ENCODE measurements around the gene SLC14A1.

Gene SLC14A1

DNA sequence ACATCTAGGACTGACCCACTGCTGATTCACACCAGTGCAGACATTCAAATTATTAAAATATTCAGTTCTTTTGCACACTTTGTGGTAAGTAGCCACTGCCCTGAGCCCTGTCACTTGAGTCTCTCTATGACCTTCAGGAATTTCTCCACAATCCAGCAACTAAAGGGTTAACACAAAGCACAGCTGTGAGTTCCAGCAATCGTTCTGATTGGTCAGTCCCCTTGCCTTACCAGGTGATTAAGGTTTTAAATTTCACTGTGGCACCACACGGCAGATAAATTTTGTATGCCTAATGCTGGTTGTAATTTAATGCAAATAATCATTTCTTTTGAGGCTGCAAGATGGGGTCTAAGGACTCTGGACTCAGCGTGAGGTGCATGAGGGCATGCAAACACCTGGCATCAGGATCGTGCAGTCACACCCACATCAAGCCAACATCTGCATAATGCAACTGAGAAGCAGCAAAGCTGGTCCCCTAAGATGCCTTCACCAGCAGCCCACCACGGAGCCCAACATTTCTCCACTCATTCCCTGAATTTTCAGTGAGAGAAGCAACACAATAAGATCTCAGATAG, 36.6 kb downstream of the SLC14A1 start:
- DNase-seq: no peak

DNA sequence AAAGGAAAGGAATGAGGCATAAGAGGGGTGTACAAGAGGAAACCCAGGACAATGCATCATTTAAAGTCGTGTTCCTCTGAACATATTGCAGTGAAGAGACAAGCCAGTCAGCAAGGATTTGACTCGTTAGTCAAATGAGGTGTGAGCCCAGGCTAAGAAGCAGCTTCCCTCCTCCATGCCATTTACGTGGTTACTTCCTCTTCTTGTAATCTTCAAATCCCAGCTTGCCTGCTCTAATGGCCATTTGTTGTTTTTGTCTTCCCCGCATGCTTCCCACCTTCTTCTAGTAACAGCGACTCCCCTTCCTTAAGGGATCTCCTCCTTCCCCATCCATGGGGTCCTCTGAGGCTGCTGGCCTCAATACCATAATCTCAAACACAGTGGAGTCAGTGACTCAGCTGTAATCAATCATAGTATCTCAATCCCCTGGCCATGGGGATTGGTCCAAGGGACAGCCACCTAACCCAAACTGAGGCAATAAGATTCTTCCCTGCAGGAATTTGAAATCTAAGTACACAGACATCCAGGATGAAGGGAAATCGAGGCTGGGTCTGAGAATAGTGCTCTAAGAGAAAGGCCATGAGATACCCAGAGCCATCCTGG, 37.6 kb downstream of the SLC14A1 start:
- no peak for DNase-seq

DNA sequence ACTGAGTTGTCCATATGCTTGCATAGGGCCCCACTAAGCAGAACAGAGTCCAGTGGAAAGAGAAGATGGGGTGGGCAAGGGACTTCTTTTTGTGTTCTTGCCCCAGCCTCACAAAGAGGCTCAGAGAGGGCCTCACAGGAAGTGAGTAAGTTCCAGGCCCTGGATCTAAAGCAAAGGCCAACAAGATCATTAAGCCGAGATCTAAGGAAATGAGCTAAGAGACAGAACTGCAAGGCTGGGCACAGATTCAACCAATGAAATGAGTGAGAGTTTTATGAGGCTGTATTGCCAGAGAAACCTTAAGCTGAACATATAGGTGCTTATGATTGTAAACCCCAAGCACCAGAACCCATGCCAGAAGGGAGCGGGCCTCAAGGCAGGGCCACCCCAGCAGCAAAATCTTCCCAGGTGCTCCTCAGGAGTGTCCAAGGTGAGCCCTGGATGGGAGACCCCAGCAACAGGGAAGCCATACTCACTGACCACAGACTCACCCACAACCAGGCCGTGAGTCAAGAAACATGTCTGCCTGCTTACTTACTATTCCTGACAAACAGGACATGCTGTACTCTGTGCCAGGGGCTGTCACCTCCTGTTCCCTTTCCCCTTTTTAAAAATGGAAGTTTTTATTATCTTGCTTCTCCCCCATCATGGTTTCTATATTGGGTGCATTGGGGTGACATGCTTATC, 40.2 kb downstream of the SLC14A1 start:
- DNase-seq: peak; percentile 61

DNA sequence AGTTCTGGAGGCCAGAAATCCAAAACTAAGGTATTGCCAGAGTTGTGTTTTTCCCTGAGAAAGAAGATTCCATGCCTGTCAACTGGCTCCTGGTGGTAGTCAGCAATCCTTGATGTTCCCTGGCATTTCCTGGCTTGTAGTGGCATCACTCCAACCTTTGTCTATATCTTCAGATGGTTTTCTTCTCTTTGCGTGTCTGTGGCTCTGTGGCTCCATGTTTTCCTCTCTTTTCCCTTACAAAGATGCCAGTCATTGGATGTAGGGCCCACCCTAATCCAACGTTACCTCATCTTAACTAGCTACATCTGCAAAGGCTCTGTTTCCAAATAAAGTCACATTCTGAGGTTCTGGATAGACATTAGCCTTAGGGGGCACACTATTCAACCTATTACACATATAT, 41.8 kb downstream of the SLC14A1 start:
- no peak for DNase-seq

DNA sequence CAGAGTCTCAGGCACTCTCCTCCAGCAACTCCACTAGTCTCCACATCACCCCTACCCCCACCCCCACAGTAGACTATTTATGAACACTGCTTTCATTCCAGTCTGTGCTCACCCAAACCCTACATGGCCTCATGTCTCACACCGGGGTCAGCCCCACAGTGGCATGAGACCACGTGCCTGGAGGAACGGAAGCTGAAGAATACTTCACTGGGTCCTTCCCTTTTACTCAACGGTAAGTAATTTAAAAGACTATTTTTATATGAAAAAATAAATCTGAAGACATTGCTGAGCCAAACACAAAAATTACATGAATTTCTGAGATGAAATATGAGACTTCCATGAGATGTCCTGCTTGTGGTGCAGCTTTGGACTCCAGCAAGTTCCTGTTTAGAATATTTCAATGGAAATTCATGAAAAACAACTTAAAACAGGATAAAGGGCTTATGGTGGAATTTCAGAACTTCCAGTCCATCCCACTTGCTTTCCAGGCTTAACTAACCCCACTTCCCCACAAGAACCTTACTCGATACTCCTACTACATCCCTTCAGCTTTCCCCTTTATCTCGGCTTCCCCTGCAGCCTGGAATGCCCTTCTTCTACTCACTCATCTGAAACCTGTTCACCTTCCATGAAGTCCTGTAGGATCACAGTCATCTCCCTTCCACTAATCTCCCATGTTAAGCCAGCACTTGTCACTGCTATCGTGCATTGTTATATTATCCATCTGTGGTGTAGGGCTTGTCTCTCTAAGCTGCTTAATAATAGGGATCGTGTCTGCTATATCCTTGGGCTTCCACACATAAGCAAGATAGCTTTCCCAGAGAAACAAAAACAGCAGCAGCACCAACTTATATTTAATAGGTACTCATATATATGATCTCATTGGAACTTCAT, 47.9 kb downstream of the SLC14A1 start:
- DNase-seq: no peak

DNA sequence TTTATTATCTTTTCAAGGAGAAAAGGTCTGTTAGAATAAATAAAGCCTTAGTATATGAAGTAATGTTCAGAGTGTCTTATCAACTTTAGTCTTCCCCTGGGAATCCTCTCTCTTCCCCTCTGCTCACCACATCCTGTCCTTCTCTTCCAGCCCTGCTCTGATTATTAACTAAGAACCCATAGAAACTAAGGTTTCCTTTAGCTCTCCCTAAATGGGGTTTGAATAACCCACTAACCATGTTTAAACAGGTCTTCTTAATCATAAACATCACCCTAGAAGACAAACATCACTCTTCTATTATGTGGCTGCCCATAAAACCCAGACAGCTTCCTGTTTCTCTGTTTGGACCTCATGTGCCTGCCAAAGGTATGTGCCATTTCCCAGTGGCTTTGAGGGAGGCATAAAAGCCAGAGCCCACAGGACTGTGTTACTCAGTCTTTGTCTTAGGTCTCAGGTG, 50.1 kb downstream of the SLC14A1 start:
- peak; percentile 33 for DNase-seq

DNA sequence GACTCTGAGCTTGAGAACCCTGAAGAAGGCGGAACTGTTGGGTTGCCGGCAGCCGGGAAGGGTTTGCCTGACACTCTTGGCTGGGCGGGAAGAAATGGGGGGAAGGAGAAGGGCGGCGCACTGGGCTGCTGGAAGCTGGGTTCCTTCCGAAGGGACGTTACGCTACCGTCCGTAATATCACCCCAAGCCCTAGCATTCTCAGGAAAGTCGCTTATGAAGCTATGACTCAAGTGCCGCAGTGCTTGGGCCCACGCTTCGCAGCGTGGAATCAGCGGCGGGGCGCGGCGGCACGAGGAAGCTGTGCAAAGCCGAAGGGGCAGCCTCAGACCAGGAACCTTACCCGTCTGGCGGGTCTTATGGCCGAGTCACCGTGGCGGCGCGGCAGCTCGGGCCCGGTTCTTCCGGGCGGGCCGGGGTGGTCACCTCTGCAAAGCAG, 51.3 kb downstream of the SLC14A1 start:
- peak; percentile 51 for DNase-seq

DNA sequence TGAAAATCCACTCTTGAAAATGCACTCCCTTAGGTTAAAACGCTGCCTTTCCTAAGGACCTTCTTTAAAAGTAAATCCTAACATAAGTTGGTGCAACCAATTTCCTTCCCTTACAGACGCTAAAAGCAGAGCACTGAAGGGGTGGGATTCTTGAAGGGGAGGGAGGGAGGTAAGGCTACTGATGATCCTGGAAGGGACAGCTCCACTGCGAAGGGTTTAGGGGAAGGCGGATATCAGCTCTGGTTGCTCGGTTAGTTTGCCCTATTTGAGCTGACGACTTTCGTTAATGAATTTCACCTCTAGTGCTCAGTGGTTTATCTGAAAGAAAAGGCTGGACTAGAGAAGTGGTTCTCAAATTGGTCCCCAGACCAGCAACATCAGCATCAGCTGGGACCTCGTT, 51.8 kb downstream of the SLC14A1 start:
- no peak for DNase-seq

DNA sequence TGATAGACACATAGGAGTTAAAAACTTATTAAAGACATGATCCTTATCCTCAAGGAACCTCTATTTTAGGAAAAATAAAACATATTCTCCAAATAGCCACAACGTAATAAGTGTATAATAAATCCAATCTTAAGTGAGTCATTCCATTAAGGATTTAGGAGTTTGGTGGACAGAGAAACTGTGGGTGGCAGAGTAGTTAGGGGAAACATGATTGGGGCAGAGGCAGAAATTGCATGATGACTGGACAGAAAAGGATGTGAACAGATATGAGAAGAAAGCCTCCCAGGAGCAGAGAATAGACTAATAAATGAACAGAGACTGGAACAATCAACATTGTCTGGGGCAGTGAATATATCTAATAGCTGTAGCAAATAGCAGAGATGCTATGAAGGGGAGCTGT, 53.4 kb downstream of the SLC14A1 start:
- DNase-seq: peak; percentile 73

DNA sequence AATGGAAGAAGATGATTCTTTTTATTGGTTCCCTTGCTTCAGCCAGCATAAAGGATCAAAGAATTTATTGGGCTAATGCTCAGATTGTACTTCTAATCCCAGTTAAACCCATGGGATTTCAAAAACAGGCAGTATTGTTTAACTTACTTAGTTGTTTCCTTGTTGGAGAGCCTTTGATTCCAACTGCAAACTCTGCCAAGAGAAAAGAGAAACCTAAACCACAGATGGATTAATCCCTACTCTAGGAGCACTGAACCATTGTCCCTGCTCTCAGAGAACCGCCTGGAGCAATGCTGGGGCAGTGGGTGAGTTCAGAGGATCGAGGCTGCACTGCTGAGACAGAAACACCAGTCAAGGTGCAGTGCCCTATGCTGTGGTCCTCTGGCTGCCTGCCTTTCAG, 56.6 kb downstream of the SLC14A1 start:
- DNase-seq: no peak

DNA sequence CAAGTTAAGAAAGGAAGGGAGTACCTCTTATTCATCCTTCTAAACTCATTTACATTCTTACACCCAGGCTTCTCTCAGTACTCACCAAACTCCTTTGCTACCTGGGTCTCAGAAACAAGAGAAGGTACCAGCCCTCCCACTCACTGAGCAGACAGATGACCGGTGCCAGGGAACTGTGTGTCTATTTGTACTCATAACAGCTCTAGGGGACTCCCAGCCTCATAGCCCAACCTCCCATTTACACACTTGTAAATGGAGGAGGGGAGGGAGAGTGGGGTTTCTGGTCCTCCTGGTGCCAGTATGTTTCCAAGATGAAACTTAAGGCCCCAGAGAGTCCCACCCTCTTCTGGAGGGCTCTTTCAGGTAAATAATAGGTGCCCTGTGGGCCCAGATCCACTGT, 58.7 kb downstream of the SLC14A1 start:
- DNase-seq: no peak

DNA sequence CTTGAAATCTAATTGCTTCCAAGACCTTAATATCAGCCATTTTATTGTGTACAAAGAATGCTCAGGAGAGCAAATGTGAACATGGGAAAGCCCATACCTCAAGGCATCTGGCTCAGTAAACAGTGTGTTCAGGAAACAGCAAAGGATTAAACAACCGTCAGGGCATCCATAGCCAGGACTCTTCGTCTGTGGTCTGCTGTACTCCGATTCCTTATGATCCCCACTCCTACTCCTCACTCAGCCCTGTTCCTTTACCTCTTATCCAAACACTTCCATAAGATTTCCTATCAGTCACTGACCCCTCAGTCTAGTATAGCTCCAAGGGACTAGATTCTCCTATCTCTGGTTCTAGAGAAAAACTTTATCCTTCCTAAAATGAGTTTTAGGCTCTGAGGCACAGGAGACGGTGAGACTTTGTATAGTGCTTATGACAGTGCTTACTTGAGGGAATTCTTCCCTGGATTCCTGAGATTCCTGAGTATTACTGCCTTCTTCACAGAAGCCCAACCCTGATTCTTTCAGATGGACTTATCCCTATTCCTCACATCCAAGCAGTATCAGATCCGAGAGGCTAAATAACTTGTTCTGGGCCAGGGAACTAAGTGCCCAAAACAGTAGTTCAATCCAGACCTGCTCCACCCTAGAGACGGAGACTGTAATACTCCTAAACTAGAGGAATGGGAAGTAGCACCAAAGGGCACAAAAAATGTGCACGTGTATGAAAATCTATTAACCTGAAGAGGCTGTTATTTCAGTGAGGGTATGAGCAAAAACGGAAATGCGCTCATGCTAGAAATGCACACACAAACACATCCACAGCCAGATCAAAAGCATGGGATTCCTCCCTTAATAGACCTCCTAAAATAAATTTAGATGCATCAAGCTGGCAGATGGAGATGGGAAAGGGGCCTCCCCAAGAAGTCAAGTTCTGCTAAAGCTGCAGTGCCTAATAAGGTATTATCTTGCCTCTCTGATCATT, 59.4 kb downstream of the SLC14A1 start:
- peak; percentile 64 for DNase-seq

DNA sequence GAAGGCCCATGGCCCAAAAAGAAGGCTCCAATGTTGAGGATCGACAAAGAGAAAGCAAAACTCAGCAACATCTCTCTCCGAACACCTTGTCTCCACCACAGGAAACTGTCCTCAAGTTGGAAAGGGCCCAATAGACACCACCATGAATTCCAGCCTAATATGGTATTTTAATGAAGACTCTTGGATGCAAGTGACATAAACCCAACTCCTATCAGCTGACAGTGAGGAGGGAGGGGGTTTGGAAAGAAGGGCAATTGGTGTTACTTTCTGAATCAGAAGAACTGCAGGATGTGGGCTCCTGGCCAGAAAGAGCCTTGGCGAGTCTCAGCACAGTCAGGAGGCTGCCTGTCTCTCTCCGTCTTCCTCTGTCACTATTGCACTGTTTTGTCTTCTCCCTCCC, 61.2 kb downstream of the SLC14A1 start:
- no peak for DNase-seq

DNA sequence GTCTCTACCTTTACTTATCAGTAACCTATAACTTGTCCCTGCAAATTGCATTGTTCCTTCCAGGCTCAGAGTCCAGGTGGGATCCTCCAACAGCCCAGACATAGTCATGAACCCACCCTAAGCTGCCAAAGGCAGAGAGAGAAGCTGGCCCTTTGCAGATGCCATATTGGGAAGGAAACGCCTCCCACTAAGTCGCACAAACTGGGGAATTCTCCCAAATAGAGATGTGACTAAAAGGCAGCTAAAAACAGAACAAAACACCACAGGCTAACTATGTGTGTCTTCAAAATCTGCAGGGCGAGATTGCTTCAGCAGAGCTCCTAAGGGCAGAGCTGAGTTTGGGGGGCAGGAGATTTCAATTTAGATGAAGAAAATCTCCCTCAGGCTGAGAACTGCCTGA, 63.0 kb downstream of the SLC14A1 start:
- DNase-seq: no peak

DNA sequence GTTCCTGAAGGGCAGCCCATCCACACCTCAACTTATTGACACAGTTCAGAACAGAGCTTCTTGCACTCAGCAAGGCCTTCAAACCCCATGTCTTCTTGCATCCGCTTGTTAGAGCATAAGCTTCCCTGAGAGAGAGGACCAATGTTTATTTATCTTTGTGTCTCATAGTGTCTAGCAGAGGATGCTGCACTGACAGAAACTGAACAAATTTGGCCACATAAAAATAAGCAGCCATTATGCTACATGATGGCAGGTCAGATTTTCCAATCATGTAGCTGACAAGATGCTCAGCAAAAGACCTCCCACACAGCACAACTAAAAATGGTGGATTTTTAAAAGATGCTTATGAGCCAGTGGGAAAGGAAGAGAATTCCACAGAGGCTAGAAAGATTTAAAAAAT, 63.4 kb downstream of the SLC14A1 start:
- no peak for DNase-seq

DNA sequence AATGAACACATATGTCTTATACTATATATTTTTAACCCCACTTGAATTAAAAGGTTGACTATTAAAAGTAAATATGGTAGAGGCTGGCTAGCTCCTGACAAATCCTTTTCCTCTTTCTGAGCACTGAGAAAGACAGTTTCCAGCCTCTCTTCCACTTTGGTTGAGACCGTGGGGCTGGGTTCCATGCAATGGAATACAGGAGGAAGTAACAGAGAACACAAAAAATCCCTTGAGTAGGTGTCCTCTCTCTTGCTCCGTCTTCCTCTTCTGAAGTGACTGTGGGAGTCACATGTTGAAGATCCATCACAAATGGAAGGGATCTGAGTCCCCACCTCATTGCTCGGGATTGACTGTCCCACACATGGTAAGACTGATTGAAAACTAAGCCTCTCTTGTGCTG, 64.9 kb downstream of the SLC14A1 start:
- DNase-seq: no peak

DNA sequence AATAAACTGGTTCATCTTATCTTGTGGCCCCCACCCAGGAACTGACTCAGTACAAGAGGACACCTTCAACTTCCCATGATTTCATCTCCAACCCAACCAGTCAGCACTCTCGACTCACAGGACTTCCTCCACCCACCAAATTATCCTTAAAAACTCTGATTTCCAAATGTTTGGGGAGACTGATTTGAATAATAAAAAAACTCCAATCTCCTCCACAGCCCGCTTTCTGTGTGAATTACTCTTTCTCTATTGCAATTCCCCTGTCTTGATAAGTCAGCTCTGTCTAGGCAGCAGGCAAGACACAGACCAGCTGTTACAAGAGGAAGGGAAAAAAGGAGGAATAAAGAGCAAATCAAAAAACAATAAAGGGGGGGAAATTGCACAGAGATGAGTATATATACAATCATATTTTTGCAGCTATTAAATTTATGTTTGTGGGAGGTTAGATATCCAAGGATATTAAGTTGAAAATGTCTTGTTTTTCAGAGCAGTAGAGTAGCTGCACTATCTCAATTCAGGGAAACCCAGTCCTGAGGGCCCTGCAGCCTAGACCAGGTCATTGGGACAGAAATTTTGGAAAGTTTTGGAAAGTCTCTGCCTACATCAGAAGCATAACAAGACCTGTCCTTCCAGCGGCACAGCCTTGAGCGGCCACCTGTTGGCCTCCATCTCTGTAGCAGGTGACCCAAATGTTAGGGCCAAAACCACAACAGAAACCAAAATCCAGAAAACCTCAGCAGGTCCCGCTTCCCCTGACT, 68.7 kb downstream of the SLC14A1 start:
- DNase-seq: no peak

DNA sequence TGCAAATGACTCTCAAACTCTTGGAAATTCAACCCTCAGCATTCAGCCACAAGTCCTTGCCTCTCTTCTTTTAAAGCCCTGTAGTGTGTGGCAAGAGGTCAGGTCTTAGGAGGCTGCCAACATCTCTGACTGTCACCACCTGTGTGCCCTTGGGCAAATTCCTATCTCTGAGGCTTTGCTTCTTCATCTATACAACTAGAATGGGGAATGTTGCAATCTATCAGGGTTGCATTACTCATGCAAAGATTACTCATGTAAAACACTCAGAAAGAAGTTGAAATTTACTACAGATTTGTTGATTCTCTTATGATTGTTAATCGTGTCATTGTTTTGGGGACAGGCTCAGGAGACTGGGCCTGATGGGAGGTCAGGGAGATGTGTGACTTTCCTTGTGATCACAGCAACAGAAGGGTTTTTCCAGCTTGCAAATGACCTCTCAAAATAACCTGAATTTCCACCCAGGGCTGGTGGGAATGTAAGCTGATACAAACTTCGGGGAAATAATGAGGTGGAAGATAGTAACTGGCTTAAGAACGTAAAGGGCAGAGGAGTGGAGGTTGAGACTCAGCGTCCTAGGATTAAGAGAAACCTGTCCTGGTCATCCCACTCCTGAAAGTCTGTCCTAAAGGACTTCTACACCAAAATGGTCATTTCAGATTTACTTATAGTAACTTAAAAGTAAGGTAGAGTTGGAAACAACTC, 69.4 kb downstream of the SLC14A1 start:
- DNase-seq: peak; percentile 83

DNA sequence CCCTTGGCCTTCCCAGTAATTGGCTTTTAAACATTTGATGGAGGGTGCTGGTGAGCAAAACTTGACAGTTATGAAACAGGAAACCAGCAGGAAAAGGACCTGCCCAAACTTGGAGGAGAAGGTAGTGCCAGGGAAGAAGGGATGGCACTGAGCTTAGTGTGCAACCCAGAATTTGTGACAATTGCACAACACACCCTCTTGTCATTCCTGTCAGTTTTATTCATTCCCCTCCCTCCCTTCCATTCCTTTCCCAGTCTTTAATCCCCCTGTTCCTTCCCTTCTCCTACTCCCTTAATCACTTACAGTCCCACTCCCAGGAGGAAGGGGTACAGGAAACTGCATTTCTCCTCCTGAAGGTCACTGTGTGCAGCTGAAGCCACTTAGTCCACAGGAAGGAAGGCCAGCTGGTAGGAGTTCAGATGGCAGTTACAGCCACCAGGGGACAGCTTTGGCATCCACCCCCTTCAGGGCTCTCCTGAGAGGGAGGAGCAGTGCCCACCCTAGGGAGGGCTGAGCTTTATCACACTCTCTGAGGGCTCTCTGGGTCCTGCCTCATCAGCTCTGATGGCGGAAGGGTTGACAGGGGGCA, 77.5 kb downstream of the SLC14A1 start:
- no peak for DNase-seq

Measured in NCI-H226 (cell line).